ENCODE data around the gene LRRC37B.
"Not testable (repeated sequence)": the region's sequence is repeated elsewhere in the genome, so short reads cannot be mapped to it uniquely, and the experiment has no call there.

The LRRC37B gene

DNA sequence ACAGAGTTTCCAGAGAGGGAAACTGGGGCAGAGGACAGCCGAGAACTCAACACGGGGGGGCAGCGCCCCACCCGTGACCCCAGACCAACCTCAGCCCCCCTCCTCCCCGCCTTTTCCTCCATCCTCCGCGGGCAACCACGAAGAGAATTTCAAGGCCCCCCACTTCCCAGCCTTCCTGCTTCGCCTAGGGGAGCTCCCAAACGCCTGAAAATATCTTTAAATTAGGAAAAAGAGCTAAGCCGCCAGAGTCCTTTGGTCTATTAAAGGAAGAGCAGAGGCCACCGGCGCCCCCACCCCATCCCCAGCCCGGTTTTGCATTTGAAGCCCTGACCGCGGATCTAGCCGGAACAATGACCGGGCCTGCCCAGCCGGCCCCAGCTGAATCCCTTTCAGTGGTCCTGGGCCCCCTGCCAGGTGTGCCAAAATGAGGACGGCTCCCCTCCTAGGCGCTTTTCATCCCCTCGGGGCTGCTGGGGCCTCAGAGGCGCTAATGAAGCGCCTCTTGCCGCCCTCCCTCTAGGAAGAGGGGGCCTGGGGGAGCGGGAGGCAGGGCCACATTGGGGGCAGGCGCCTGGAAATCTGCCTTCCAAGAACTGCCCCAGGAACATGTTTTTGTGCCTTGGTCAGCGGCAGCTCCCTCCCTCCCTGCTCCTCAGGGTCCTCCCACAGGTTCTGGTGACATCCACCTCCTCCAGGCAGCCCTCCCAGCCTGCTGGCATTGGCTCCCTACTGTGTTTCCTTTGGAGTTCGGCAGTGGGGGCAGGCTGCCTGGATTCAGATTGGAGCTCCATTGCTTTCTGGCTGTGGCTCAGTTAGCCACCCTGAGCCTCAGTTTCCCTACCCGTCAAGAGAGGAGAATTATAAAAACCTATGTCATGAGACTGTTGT, 78.0 kb downstream of the LRRC37B start:
- H3K27me3 ChIP-seq (replicated peaks; ENCODE audit: insufficient read depth, low read length); H3K4me2 ChIP-seq (ENCODE audit: low read depth, low read length); H3K4me1 ChIP-seq (ENCODE audit: low read length); H3K27ac ChIP-seq (ENCODE audit: low read length); H3K79me2 ChIP-seq (ENCODE audit: low read length); H3K9ac ChIP-seq (ENCODE audit: low read length); DNase-seq; H3K36me3 ChIP-seq (replicated peaks; ENCODE audit: insufficient read depth, low read length); H3F3A ChIP-seq (ENCODE audit: insufficient read depth, low read length); H3K9me2 ChIP-seq (replicated peaks; ENCODE audit: insufficient read depth, low read length); H3K9me3 ChIP-seq (replicated peaks; ENCODE audit: insufficient read depth, low read length); H3K4me3 ChIP-seq (ENCODE audit: low read length); H4K20me1 ChIP-seq (ENCODE audit: insufficient read depth, low read length); H2AFZ ChIP-seq (ENCODE audit: low read length): not testable (repeated sequence)

DNA sequence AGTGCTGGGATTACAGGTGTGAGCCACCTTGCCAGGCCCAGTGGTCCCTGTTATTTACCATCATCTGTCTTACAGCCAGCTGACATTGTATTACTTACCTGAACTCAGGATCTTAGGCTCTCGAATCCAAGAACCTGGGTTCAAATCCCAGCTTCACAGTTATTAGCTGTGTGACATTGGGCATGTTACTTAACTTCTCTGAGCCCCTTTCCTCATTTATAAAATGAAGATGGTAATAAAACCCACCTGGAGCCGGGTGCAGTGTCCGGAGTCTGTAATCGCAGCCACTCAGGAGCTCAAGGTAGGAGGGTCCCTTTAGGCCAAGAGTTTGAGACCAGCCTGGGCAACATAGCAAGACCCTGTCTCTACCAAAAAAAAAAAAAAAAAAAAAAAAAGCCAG, 79.7 kb downstream of the LRRC37B start:
- H3K9me2 ChIP-seq (replicated peaks; ENCODE audit: insufficient read depth, low read length); DNase-seq; H3K9me3 ChIP-seq (replicated peaks; ENCODE audit: insufficient read depth, low read length); H3K79me2 ChIP-seq (ENCODE audit: low read length); H3K4me1 ChIP-seq (ENCODE audit: low read length); H3K4me3 ChIP-seq (ENCODE audit: low read length); H3K27me3 ChIP-seq (replicated peaks; ENCODE audit: insufficient read depth, low read length); H3F3A ChIP-seq (ENCODE audit: insufficient read depth, low read length); H3K36me3 ChIP-seq (replicated peaks; ENCODE audit: insufficient read depth, low read length); H4K20me1 ChIP-seq (ENCODE audit: insufficient read depth, low read length); H3K27ac ChIP-seq (ENCODE audit: low read length); H3K4me2 ChIP-seq (ENCODE audit: low read depth, low read length); H2AFZ ChIP-seq (ENCODE audit: low read length); H3K9ac ChIP-seq (ENCODE audit: low read length): not testable (repeated sequence)

GRCh38 chr17:32092062-32092461, 84.9 kb downstream of the LRRC37B start:
- not testable (repeated sequence) for H3K4me1 ChIP-seq (ENCODE audit: low read length); H3K27ac ChIP-seq (ENCODE audit: low read length); H4K20me1 ChIP-seq (ENCODE audit: insufficient read depth, low read length); H3K4me2 ChIP-seq (ENCODE audit: low read depth, low read length); H3K27me3 ChIP-seq (replicated peaks; ENCODE audit: insufficient read depth, low read length); DNase-seq; H3K9me3 ChIP-seq (replicated peaks; ENCODE audit: insufficient read depth, low read length); H3K36me3 ChIP-seq (replicated peaks; ENCODE audit: insufficient read depth, low read length); H2AFZ ChIP-seq (ENCODE audit: low read length); H3K4me3 ChIP-seq (ENCODE audit: low read length); H3K9me2 ChIP-seq (replicated peaks; ENCODE audit: insufficient read depth, low read length); H3K9ac ChIP-seq (ENCODE audit: low read length); H3F3A ChIP-seq (ENCODE audit: insufficient read depth, low read length); H3K79me2 ChIP-seq (ENCODE audit: low read length)

GRCh38 chr17:32099686-32100085, 92.5 kb downstream of the LRRC37B start:
- no peak overlapping the region for H3K27ac ChIP-seq (ENCODE audit: low read length)
- no peak overlapping the region for H3K9ac ChIP-seq (ENCODE audit: low read length)
- no peak for DNase-seq

DNA sequence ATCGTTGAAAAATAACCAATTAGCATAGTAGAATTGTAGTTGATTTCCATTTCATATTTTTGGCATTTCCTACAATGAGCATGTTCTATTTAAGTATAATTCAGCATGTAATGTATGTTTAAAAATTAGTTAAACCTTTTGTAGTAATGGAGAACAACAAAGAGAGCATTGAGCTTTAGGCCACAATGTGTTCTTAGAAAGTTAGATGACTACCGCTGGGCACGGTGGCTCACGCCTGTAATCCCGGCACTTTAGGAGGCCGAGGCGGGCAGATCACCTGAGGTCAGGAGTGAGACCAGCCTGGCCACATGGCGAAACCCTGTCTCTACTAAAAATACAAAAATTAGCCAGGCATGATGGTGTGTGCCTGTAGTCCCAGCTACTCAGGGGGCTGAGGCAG, 93.1 kb downstream of the LRRC37B start:
- H3F3A ChIP-seq (ENCODE audit: insufficient read depth, low read length); H4K20me1 ChIP-seq (ENCODE audit: insufficient read depth, low read length); H2AFZ ChIP-seq (ENCODE audit: low read length); H3K9me3 ChIP-seq (replicated peaks; ENCODE audit: insufficient read depth, low read length); H3K4me2 ChIP-seq (ENCODE audit: low read depth, low read length); H3K27me3 ChIP-seq (replicated peaks; ENCODE audit: insufficient read depth, low read length); H3K79me2 ChIP-seq (ENCODE audit: low read length); H3K36me3 ChIP-seq (replicated peaks; ENCODE audit: insufficient read depth, low read length); DNase-seq; H3K9ac ChIP-seq (ENCODE audit: low read length); H3K9me2 ChIP-seq (replicated peaks; ENCODE audit: insufficient read depth, low read length); H3K4me3 ChIP-seq (ENCODE audit: low read length); H3K27ac ChIP-seq (ENCODE audit: low read length); H3K4me1 ChIP-seq (ENCODE audit: low read length): not testable (repeated sequence)

More at GRCh38 chr17:32099686-32100085, 92.5 kb downstream of the LRRC37B start:
- H3K4me2 ChIP-seq (ENCODE audit: low read depth, low read length), result no peak overlapping the region
- H3K9me2 ChIP-seq (replicated peaks; ENCODE audit: insufficient read depth, low read length), result no peaks in the 10 kb centered on the region
- H3K79me2 ChIP-seq (ENCODE audit: low read length), result no peaks in the 10 kb centered on the region
- H3K27me3 ChIP-seq (replicated peaks; ENCODE audit: insufficient read depth, low read length), result no peaks in the 10 kb centered on the region
- no peaks in the 10 kb centered on the region for H3K4me1 ChIP-seq (ENCODE audit: low read length)
- H4K20me1 ChIP-seq (ENCODE audit: insufficient read depth, low read length), result no peaks in the 10 kb centered on the region
- no peaks in the 10 kb centered on the region for H3K36me3 ChIP-seq (replicated peaks; ENCODE audit: insufficient read depth, low read length)
- no peak overlapping the region for H2AFZ ChIP-seq (ENCODE audit: low read length)
- H3K4me3 ChIP-seq (ENCODE audit: low read length), result no peak overlapping the region
- TF ChIP-seq EZH2phosphoT487 (IDR thresholded peaks at IDR 0.05; ENCODE audit: low read length), result no peak
- no peak for TF ChIP-seq CTCF (IDR thresholded peaks at IDR 0.05; ENCODE audit: low read length)
- no peak for TF ChIP-seq EZH2 (optimal IDR thresholded peaks at IDR 0.05; ENCODE audit: low read depth, low read length)
- no peaks in the 10 kb centered on the region for H3F3A ChIP-seq (ENCODE audit: insufficient read depth, low read length)
- H3K9me3 ChIP-seq (replicated peaks; ENCODE audit: insufficient read depth, low read length), result no peaks in the 10 kb centered on the region
